HL-60 (cell line): ENCODE results near the gene FAM180B.

Experiments used
- GABPA ChIP-seq: IDR thresholded peaks from 2 replicates; pipeline ENCODE4 v1.6.1; 2012; ENCODE audit warnings: low read depth
- POLR2AphosphoS5 ChIP-seq: IDR thresholded peaks from 2 replicates; pipeline ENCODE4 v1.6.1; 2012; ENCODE audit warnings: low read depth
- SPI1 ChIP-seq: IDR thresholded peaks from 2 replicates; pipeline ENCODE4 v1.6.1; 2012; ENCODE audit warnings: low read depth, mild to moderate bottlenecking, borderline replicate concordance
- TF ChIP-seq, protein P1 (sequence below): IDR thresholded peaks from one replicate; pipeline ENCODE4 v1.5.1; 2011; ENCODE audit warnings: low read length, control low read depth, inconsistent platforms; ENCODE audit not compliant: insufficient read depth
- TF ChIP-seq, protein P2 (sequence below): IDR thresholded peaks from 2 replicates; pipeline ENCODE4 v1.6.1; 2012; ENCODE audit warnings: low read depth; ENCODE audit not compliant: insufficient replicate concordance

DNA sequence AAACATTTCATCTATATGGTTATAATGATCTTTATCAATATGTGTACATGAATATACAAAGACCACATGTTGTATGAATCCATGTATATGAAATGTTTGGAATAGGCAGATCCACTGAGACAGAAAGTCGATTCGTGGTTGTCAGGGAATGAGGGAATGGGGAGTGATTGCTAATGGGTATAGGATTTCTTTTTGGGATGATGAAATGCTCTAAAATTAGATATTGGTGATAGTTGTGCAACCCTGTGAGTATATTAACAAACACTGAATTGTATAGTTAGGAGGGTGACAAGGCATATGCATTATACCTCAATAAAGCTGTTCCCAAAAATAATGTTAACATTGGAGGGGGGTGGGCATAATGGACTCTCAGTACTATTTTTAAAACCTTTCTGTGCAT is 26.1 kb upstream of the FAM180B start:
- TF ChIP-seq, protein P1, sequence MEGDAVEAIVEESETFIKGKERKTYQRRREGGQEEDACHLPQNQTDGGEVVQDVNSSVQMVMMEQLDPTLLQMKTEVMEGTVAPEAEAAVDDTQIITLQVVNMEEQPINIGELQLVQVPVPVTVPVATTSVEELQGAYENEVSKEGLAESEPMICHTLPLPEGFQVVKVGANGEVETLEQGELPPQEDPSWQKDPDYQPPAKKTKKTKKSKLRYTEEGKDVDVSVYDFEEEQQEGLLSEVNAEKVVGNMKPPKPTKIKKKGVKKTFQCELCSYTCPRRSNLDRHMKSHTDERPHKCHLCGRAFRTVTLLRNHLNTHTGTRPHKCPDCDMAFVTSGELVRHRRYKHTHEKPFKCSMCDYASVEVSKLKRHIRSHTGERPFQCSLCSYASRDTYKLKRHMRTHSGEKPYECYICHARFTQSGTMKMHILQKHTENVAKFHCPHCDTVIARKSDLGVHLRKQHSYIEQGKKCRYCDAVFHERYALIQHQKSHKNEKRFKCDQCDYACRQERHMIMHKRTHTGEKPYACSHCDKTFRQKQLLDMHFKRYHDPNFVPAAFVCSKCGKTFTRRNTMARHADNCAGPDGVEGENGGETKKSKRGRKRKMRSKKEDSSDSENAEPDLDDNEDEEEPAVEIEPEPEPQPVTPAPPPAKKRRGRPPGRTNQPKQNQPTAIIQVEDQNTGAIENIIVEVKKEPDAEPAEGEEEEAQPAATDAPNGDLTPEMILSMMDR, result no peak
- TF ChIP-seq POLR2AphosphoS5 (no peak), GABPA (no peak), SPI1 (no peak)
- TF ChIP-seq, protein P2, sequence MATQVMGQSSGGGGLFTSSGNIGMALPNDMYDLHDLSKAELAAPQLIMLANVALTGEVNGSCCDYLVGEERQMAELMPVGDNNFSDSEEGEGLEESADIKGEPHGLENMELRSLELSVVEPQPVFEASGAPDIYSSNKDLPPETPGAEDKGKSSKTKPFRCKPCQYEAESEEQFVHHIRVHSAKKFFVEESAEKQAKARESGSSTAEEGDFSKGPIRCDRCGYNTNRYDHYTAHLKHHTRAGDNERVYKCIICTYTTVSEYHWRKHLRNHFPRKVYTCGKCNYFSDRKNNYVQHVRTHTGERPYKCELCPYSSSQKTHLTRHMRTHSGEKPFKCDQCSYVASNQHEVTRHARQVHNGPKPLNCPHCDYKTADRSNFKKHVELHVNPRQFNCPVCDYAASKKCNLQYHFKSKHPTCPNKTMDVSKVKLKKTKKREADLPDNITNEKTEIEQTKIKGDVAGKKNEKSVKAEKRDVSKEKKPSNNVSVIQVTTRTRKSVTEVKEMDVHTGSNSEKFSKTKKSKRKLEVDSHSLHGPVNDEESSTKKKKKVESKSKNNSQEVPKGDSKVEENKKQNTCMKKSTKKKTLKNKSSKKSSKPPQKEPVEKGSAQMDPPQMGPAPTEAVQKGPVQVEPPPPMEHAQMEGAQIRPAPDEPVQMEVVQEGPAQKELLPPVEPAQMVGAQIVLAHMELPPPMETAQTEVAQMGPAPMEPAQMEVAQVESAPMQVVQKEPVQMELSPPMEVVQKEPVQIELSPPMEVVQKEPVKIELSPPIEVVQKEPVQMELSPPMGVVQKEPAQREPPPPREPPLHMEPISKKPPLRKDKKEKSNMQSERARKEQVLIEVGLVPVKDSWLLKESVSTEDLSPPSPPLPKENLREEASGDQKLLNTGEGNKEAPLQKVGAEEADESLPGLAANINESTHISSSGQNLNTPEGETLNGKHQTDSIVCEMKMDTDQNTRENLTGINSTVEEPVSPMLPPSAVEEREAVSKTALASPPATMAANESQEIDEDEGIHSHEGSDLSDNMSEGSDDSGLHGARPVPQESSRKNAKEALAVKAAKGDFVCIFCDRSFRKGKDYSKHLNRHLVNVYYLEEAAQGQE, result no peak
